Stimulated activated CD8-positive, alpha-beta memory T cell treated with anti-CD3 and anti-CD28 coated beads, Interleukin-15, amount 100 ng/mL, for 48 hours (primary cell): ENCODE data around the gene MYL6B.
"Not testable (repeated sequence)": the region's sequence is repeated elsewhere in the genome, so short reads cannot be mapped to it uniquely, and the experiment has no call there.

Experiments
- DNase-seq, 2 donors: peaks; one replicate each; pipeline ENCODE4 v3.0.0-alpha.2; 2020; ENCODE audit warnings: low read depth in 2 of 2

The MYL6B gene

GRCh38 chr12:56152132-56152755 lies at the start of gene MYL6B:
MYL6B (plus strand) TSS chr12:56152587; CDS start chr12:56153919, 1,332 bp downstream.
- peak; percentile 92 to 93 for DNase-seq

GRCh38 chr12:56102683-56103065 lies 49.7 kb upstream of the MYL6B start:
- no peak for DNase-seq

GRCh38 chr12:56103066-56103711 lies 49.2 kb upstream of the MYL6B start:
- no peak for DNase-seq

- no peak for DNase-seq
These were observed 48.6 kb upstream of the MYL6B start for GRCh38 chr12:56103823-56104108.

GRCh38 chr12:56104109-56104814 lies 48.1 kb upstream of the MYL6B start, which contains the start of gene PA2G4:
PA2G4 (plus strand) TSS chr12:56104559; CDS start chr12:56104738, 179 bp downstream.
- DNase-seq, result peak; percentile 98

GRCh38 chr12:56104815-56105608 lies 47.4 kb upstream of the MYL6B start:
- DNase-seq, result no peak

- no peak for DNase-seq
These were observed 46.8 kb upstream of the MYL6B start for GRCh38 chr12:56105609-56105902.

GRCh38 chr12:56107242-56107641 lies 45.1 kb upstream of the MYL6B start:
- no peak for DNase-seq

GRCh38 chr12:56110571-56110970 lies 41.8 kb upstream of the MYL6B start:
- DNase-seq, result no peak

GRCh38 chr12:56114084-56114483 lies 38.3 kb upstream of the MYL6B start:
- DNase-seq, result no peak

- no peak for DNase-seq
These were observed 37.1 kb upstream of the MYL6B start for GRCh38 chr12:56115329-56115728.

- peak; percentile 87 for DNase-seq
These were observed 35.9 kb upstream of the MYL6B start, which contains the start of gene RPL41 for GRCh38 chr12:56116267-56117081. RPL41 (plus strand) TSS chr12:56116633.

GRCh38 chr12:56117082-56117706 lies 35.2 kb upstream of the MYL6B start:
- not testable (repeated sequence) for DNase-seq

- DNase-seq, result peak; percentile 98
These were observed 34.4 kb upstream of the MYL6B start, which contains the start of gene ZC3H10 for GRCh38 chr12:56117778-56118687. ZC3H10 (plus strand) TSS chr12:56118266; CDS start chr12:56120563, 2,297 bp downstream.

- no peak for DNase-seq
These were observed 33.6 kb upstream of the MYL6B start for GRCh38 chr12:56118688-56119357.

- DNase-seq, result peak in 1 of 2 donors; percentile 44
These were observed 33.0 kb upstream of the MYL6B start for GRCh38 chr12:56119361-56119796.

GRCh38 chr12:56120158-56120846 lies 32.1 kb upstream of the MYL6B start:
- DNase-seq, result no peak

GRCh38 chr12:56121204-56121870 lies 31.1 kb upstream of the MYL6B start:
- DNase-seq, result no peak
